ENCODE results near the gene LRRC39.

Gene LRRC39

GRCh38 chr1:100184536-100184935 is 6.5 kb upstream of the LRRC39 start:
- Histone ChIP-seq H3K9me2 (ENCODE audit: low read depth, low read length) (no peaks in the 10 kb centered on the region), H3K36me3 (ENCODE audit: insufficient read depth, low read length) (no peaks in the 10 kb centered on the region), H3K4me1 (ENCODE audit: insufficient read depth, low read length, severe bottlenecking) (peaks cover 10% of the 10 kb centered on the region), H3K27ac (ENCODE audit: low read depth, low read length, poor library complexity, severe bottlenecking) (no peak overlapping the region), H2AFZ (ENCODE audit: low read length) (no peak overlapping the region), H3K27me3 (ENCODE audit: insufficient read depth, low read length) (no peaks in the 10 kb centered on the region), H3F3A (ENCODE audit: insufficient read depth, low read length) (no peaks in the 10 kb centered on the region), H3K79me2 (ENCODE audit: insufficient read depth, low read length) (no peaks in the 10 kb centered on the region), H3K4me2 (ENCODE audit: low read length) (no peak overlapping the region), H4K20me1 (ENCODE audit: insufficient read depth, low read length) (no peaks in the 10 kb centered on the region), H3K4me3 (ENCODE audit: low read depth, low read length, poor library complexity, severe bottlenecking) (no peak overlapping the region), H3K9ac (ENCODE audit: low read length) (no peak overlapping the region), H3K9me3 (ENCODE audit: low read length) (no peaks in the 10 kb centered on the region)
- TF ChIP-seq EZH2 (IDR thresholded peaks at IDR 0.05; ENCODE audit: borderline replicate concordance, low read length), result no peak
- TF ChIP-seq CTCF (IDR thresholded peaks at IDR 0.05; ENCODE audit: low read length), result no peak

- Histone ChIP-seq H3K27ac (ENCODE audit: low read depth, low read length, poor library complexity, severe bottlenecking) (no peak overlapping the region), H3K9ac (ENCODE audit: low read length) (no peak overlapping the region), H3K4me3 (ENCODE audit: low read depth, low read length, poor library complexity, severe bottlenecking) (no peak overlapping the region), H3K36me3 (ENCODE audit: insufficient read depth, low read length) (no peaks in the 10 kb centered on the region), H3K9me3 (ENCODE audit: low read length) (no peaks in the 10 kb centered on the region), H3K9me2 (ENCODE audit: low read depth, low read length) (no peaks in the 10 kb centered on the region), H3K4me1 (ENCODE audit: insufficient read depth, low read length, severe bottlenecking) (peaks cover 10% of the 10 kb centered on the region), H3K4me2 (ENCODE audit: low read length) (no peak overlapping the region), H4K20me1 (ENCODE audit: insufficient read depth, low read length) (no peaks in the 10 kb centered on the region), H3K27me3 (ENCODE audit: insufficient read depth, low read length) (no peaks in the 10 kb centered on the region), H3K79me2 (ENCODE audit: insufficient read depth, low read length) (no peaks in the 10 kb centered on the region), H3F3A (ENCODE audit: insufficient read depth, low read length) (no peaks in the 10 kb centered on the region), H2AFZ (ENCODE audit: low read length) (no peak overlapping the region)
- no peak for TF ChIP-seq EZH2 (IDR thresholded peaks at IDR 0.05; ENCODE audit: borderline replicate concordance, low read length)
- TF ChIP-seq CTCF (IDR thresholded peaks at IDR 0.05; ENCODE audit: low read length), result no peak
Observed at GRCh38 chr1:100183370-100183769, 5.3 kb upstream of the LRRC39 start.

- no peak for TF ChIP-seq EZH2 (IDR thresholded peaks at IDR 0.05; ENCODE audit: borderline replicate concordance, low read length)
- no peak for TF ChIP-seq CTCF (IDR thresholded peaks at IDR 0.05; ENCODE audit: low read length)
- H3K9me2 ChIP-seq (ENCODE audit: low read depth, low read length), result no peaks in the 10 kb centered on the region
- no peaks in the 10 kb centered on the region for H4K20me1 ChIP-seq (ENCODE audit: insufficient read depth, low read length)
- H3K4me1 ChIP-seq (ENCODE audit: insufficient read depth, low read length, severe bottlenecking), result no peaks in the 10 kb centered on the region
- H3K36me3 ChIP-seq (ENCODE audit: insufficient read depth, low read length), result no peaks in the 10 kb centered on the region
- H3K79me2 ChIP-seq (ENCODE audit: insufficient read depth, low read length), result no peaks in the 10 kb centered on the region
- H3F3A ChIP-seq (ENCODE audit: insufficient read depth, low read length), result no peaks in the 10 kb centered on the region
- H3K27me3 ChIP-seq (ENCODE audit: insufficient read depth, low read length), result no peaks in the 10 kb centered on the region
- H3K9ac ChIP-seq (ENCODE audit: low read length), result no peak overlapping the region
- no peak overlapping the region for H3K27ac ChIP-seq (ENCODE audit: low read depth, low read length, poor library complexity, severe bottlenecking)
- H3K9me3 ChIP-seq (ENCODE audit: low read length), result no peaks in the 10 kb centered on the region
- H3K4me3 ChIP-seq (ENCODE audit: low read depth, low read length, poor library complexity, severe bottlenecking), result no peak overlapping the region
- H3K4me2 ChIP-seq (ENCODE audit: low read length), result no peak overlapping the region
- H2AFZ ChIP-seq (ENCODE audit: low read length), result no peak overlapping the region
Observed at GRCh38 chr1:100177295-100178041, 588 bp downstream of the LRRC39 start.
